HG03159 (cell line): ENCODE data around the gene PTPMT1.

ENCODE experiments used
- ATAC-seq: cut with Tn5 transposase; IDR thresholded peaks from one replicate; pipeline ENCODE4 v1.9.1; 2021; ENCODE audit warnings: mild to moderate bottlenecking, moderate library complexity; ENCODE audit not compliant: unreplicated experiment

PTPMT1 gene

GRCh38 chr11:47605921-47606320 is 40.5 kb downstream of the PTPMT1 start:
- no peak for ATAC-seq

- ATAC-seq: no peak
Observed at GRCh38 chr11:47606731-47607130, 41.3 kb downstream of the PTPMT1 start.

- no peak for ATAC-seq
Observed at GRCh38 chr11:47607380-47607779, 42.0 kb downstream of the PTPMT1 start.

GRCh38 chr11:47609675-47610074 is 44.3 kb downstream of the PTPMT1 start:
- no peak for ATAC-seq

- peak; percentile 90 for ATAC-seq
Observed at GRCh38 chr11:47611348-47611794, 46.0 kb downstream of the PTPMT1 start.

GRCh38 chr11:47615249-47615648 is 49.9 kb downstream of the PTPMT1 start:
- no peak for ATAC-seq

GRCh38 chr11:47616726-47617416 is 51.5 kb downstream of the PTPMT1 start:
- ATAC-seq: no peak

GRCh38 chr11:47617417-47617809 is 52.0 kb downstream of the PTPMT1 start:
- ATAC-seq: no peak

GRCh38 chr11:47620836-47621378 is 55.5 kb downstream of the PTPMT1 start:
- ATAC-seq: no peak
